Cardiac muscle cell (in vitro differentiated cells and primary cell): ENCODE data around the gene GCH1. TPM values are rescaled to one million over a fixed set of nuclear protein-coding genes. Genes with fewer than 3 reads are reported as not detected.
"Not testable (repeated sequence)": the region's sequence is repeated elsewhere in the genome, so short reads cannot be mapped to it uniquely, and the experiment has no call there.

Experiments used
- DNase-seq, 2 donors: peaks; one replicate each; pipeline versions ENCODE4 v3.0.0 to v3.0.0-alpha.2; 2010 to 2017; ENCODE audit warnings: low read depth in 1 of 2, low spot score in 1 of 2
- H3K27ac ChIP-seq: fragments of 200-600 bp; sonication (generic); 2 replicates; pipeline ENCODE4 v1.5.1; 2016
- H3K27me3 ChIP-seq: fragments of 200-600 bp; sonication (generic); 2 replicates; pipeline ENCODE4 v1.6.0; 2016; ENCODE audit warnings: control low read depth
- H3K36me3 ChIP-seq: fragments of 200-600 bp; sonication (generic); 2 replicates; pipeline ENCODE4 v1.5.1; 2016; ENCODE audit warnings: control low read depth
- H3K4me1 ChIP-seq: fragments of 200-600 bp; sonication (generic); 2 replicates; pipeline ENCODE4 v1.8.1; 2017; ENCODE audit warnings: low read depth, mild to moderate bottlenecking, mixed run types
- H3K4me3 ChIP-seq: fragments of 200-600 bp; sonication (generic); 2 replicates; pipeline ENCODE4 v1.5.1; 2016; ENCODE audit warnings: mild to moderate bottlenecking
- H3K9me3 ChIP-seq: fragments of 200-600 bp; sonication (generic); 2 replicates; pipeline ENCODE4 v1.5.1; 2017; ENCODE audit warnings: low read depth, mild to moderate bottlenecking, control low read depth
- CTCF ChIP-seq: IDR thresholded peaks from 2 replicates; pipeline ENCODE4 v1.5.1; 2012; ENCODE audit warnings: low read depth, mild to moderate bottlenecking, low read length
- polyA plus RNA-seq: library from polyadenylated mRNA; unstranded; fragments of >200 nt; fragmentation: Nextera tagmentation; extraction: Ambion mirVana; gene quantifications from 2 replicates; pipeline ENCODE4 v1.2.1, GENCODE V29; 2016
- total RNA-seq: library from RNA; depleted of rRNA; stranded (reverse); fragments of >200 nt; gene quantifications from 2 replicates; pipeline ENCODE4 v1.2.3, GENCODE V29; 2016

The GCH1 gene
- total and polyA plus RNA-seq, 2 experiments from 2014 or later = 3.0 to 3.5 TPM

GRCh38 chr14:54882521-54882920 lies 20.1 kb downstream of the GCH1 start:
- no peak for TF ChIP-seq CTCF
- DNase-seq = peak in 1 of 2 donors; percentile 54
- Histone ChIP-seq H3K36me3 (no peaks in the 10 kb centered on the region), H3K4me3 (no peak overlapping the region), H3K4me1 (peaks cover 9% of the 10 kb centered on the region), H3K27ac (no peak overlapping the region), H3K27me3 (no peaks in the 10 kb centered on the region), H3K9me3 (no peaks in the 10 kb centered on the region)

- Histone ChIP-seq H3K36me3 (no peaks in the 10 kb centered on the region), H3K9me3 (no peaks in the 10 kb centered on the region), H3K4me3 (no peak overlapping the region), H3K4me1 (peaks cover 2% of the 10 kb centered on the region), H3K27ac (no peak overlapping the region), H3K27me3 (no peaks in the 10 kb centered on the region)
- no peak for TF ChIP-seq CTCF
- peak in 1 of 2 donors; percentile 69 for DNase-seq
These were observed 20.7 kb downstream of the GCH1 start for GRCh38 chr14:54881761-54882401.

DNA sequence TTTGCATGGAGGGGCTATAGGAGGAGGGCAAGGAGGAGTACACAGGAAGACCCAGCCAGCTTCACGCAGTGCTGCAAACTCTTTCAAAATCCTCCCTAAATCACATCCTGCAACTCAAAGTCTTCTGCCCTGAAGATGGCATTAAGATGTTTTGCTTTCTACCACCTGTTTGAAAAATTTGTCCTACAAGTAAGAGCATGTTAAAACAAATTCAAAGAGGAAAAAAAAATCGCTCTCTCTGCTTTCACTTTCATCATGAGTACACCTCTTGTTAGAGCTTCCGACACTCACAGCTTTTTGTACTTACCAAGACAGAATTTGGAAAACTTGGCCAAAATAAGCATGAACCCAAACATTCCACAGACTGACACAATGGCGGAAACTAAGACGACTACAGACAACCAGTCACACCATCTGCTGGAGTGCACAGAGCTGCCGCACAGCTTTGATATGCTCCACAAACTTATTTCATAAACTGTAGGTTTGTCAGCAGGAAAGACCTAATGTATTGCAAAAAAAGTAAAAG lies 21.3 kb downstream of the GCH1 start:
- Histone ChIP-seq H3K4me3 (no peak overlapping the region), H3K27me3 (no peaks in the 10 kb centered on the region), H3K27ac (no peak overlapping the region), H3K4me1 (no peaks in the 10 kb centered on the region), H3K36me3 (no peaks in the 10 kb centered on the region), H3K9me3 (no peaks in the 10 kb centered on the region)
- TF ChIP-seq CTCF = peak; percentile 5
- peak in 1 of 2 donors; percentile 82 for DNase-seq

DNA sequence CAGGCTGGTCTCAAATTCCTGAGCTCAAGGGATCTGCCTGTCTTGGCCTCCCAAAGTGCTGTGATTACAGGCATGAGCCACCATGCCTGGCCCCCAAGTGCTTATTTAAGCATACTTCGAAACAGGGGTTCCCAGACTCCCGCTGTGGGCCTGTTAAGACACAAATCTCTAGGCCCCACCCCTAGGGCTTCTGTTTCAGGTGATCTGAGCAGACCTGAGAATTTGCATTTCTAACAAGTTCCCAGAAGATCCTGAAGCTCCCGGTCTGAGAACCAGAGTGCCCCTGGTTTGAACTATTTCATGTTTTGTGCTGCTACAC lies 25.0 kb downstream of the GCH1 start:
- TF ChIP-seq CTCF = no peak
- no peak overlapping the region for H3K4me3 ChIP-seq

DNA sequence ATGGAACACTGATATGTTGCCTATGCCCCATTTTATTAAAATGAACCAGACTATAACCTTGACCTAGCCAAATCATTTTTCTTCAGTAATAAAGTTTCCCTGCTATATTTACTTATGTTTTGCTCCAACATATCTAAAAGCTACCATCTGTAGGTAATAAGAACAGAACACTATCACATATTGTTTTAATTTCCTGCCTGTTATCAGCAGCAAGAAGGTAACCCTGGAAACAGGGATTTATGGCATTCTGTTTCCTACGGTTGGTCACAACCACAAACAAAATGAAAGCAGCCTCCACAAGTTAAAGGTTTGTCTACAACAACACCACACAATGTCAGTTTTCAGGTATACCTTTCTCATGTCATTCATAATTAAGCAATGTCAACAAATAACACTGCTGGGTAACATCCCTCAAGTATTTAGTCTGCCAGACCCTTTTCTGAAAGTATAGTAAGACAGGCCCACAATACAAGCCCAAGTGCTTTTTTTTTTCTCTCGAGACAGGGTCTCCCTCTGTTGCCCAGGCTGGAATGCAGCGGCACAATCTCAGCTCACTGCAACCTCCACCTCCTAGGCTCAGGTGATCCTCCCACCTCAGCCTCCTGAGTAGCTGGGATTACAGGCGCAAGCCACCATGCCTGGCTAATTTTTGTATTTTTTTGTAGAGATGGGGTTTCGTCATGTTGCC lies 25.5 kb downstream of the GCH1 start:
- peak in 1 of 2 donors; percentile 49 for DNase-seq
- TF ChIP-seq CTCF = no peak
- Histone ChIP-seq H3K9me3 (no peaks in the 10 kb centered on the region), H3K27me3 (no peaks in the 10 kb centered on the region), H3K4me3 (no peak overlapping the region), H3K36me3 (no peaks in the 10 kb centered on the region), H3K27ac (no peak overlapping the region), H3K4me1 (no peaks in the 10 kb centered on the region)

More for the DNA sequence above, 25.0 kb downstream of the GCH1 start:
- DNase-seq = no peak
- no peaks in the 10 kb centered on the region for H3K9me3 ChIP-seq
- H3K36me3 ChIP-seq = no peaks in the 10 kb centered on the region
- H3K27me3 ChIP-seq = no peaks in the 10 kb centered on the region
- H3K27ac ChIP-seq = no peak overlapping the region
- no peaks in the 10 kb centered on the region for H3K4me1 ChIP-seq

- not testable (repeated sequence) for H3K27me3 ChIP-seq, H3K27ac ChIP-seq, DNase-seq, H3K4me1 ChIP-seq, H3K9me3 ChIP-seq, H3K36me3 ChIP-seq, H3K4me3 ChIP-seq
These were observed 27.0 kb downstream of the GCH1 start for GRCh38 chr14:54875648-54876047.

DNA sequence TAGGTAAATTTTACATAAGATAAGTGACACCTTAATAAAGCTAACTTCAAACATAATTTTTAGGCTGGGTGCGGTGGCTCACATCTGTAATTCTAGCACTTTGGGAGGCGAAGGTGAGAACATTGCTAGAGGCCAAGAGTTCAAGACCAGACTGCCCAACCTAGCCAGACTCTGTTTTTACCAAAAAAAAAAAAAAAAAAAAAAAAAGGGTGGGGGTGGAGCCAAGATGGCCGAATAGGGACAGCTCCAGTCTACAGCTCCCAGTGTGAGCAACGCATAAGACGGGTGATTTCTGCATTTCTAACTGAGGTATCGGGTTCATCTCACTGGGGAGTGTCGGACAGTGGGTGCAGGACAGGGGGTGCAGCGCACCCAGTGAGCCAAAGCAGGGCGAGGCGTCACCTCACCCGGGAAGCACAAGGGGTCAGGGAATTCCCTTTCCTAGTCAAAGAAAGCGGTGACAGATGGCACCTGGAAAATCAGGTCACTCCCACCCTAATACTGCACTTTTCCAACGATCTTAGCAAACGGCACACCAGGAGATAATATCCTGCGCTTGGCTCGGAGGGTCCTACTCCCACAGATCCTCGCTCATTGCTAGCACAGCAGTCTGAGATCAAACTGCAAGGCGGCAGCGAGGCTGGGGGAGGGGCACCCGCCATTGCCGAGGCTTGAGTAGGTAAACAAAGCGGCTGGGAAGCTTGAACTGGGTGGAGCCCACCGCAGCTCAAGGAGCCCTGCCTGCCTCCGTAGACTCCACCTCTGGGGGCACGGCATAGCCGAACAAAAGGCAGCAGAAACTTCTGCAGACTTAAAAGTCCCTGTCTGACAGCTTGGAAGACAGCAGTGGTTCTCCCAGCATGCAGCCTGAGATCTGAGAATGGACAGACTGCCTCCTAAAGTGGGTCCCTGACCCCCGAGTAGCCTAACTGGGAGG lies 32.2 kb downstream of the GCH1 start:
- Histone ChIP-seq H3K4me3 (peak overlapping the region; percentile 25), H3K27ac (peak overlapping the region; percentile 30), H3K4me1 (peaks cover 11% of the 10 kb centered on the region)
- H3K36me3 ChIP-seq, H3K27me3 ChIP-seq, H3K9me3 ChIP-seq: not testable (repeated sequence)
- DNase-seq = peak in 1 of 2 donors; percentile 62
